HL-60 (cell line): ENCODE results near the gene KCNH2.

Experiments used
- DNase-seq, 2 experiments: peaks; one replicate each; pipeline ENCODE4 v3.0.0-alpha.2; 2010 to 2020; ENCODE audit warnings: low read depth in 1 of 2, low spot score in 1 of 2
- H3K27ac ChIP-seq: fragments of 250-450 bp; sonication (Bioruptor Pico); replicated peaks from 2 replicates; pipeline ENCODE4 v1.5.1; 2020; ENCODE audit warnings: mild to moderate bottlenecking, moderate library complexity
- H3K27me3 ChIP-seq: fragments of 250-450 bp; sonication (Bioruptor Pico); 2 replicates; pipeline ENCODE4 v1.5.1; 2021; ENCODE audit warnings: mild to moderate bottlenecking, moderate library complexity; ENCODE audit not compliant: insufficient read depth, poor library complexity, severe bottlenecking
- H3K4me3 ChIP-seq: replicated peaks from 2 replicates; pipeline ENCODE4 v1.5.1; 2011; ENCODE audit warnings: mild to moderate bottlenecking, control low read depth, low read length; ENCODE audit not compliant: insufficient read depth
- GABPA ChIP-seq: IDR thresholded peaks from 2 replicates; pipeline ENCODE4 v1.6.1; 2012; ENCODE audit warnings: low read depth
- POLR2AphosphoS5 ChIP-seq: IDR thresholded peaks from 2 replicates; pipeline ENCODE4 v1.6.1; 2012; ENCODE audit warnings: low read depth
- SPI1 ChIP-seq: IDR thresholded peaks from 2 replicates; pipeline ENCODE4 v1.6.1; 2012; ENCODE audit warnings: low read depth, mild to moderate bottlenecking, borderline replicate concordance
- TF ChIP-seq, protein P1 (sequence below): IDR thresholded peaks from 2 replicates; pipeline ENCODE4 v1.6.1; 2012; ENCODE audit warnings: low read depth; ENCODE audit not compliant: insufficient replicate concordance
- TF ChIP-seq, protein P2 (sequence below): IDR thresholded peaks from one replicate; pipeline ENCODE4 v1.5.1; 2011; ENCODE audit warnings: low read length, control low read depth, inconsistent platforms; ENCODE audit not compliant: insufficient read depth

KCNH2 gene

DNA sequence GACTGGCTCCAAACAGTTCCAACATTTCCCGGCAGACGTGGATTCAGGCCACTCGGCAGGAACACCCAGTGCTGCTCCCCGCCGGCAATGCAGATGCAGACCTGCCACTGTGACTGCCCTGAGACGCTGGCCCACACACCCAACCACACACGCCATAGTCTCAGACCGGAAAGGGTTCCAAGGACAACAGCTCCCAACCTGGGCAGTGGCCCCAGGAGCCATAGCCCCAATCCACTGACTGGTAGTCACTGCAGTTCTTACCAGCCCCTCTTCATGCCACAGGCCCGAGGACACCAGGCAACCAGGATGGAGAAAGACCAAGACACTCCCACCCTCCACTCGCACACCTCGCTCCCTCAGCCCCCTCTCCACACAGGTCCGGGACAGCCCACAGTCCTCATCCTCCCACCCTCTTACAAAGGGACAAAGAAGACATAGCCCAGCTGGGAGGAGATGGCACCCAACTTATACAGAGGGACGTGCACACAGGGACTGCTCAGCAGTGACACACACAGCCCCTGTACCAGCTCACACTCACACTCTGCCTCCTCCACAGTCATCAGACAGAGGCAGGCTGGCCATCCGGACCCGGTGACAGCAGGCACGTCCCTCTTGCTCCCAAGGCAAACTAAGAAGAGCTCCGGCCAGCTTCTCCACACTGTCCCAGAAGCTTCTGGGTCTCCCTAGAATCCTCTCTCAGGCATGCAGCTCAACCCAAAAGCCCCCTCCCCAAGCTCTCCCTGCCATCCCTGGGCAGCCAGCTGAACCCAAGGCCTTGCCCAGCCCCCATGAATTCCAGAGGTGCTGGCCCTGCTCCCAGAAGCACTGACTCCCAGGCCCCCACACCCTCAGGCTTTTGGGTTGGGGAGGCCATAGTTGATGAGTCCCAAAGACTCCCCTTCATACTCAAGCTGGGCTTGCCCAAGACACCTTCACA is 24.8 kb downstream of the KCNH2 start:
- Histone ChIP-seq H3K4me3 (no peak overlapping the region), H3K27ac (no peak overlapping the region), H3K27me3 (peaks cover 5% of the 10 kb centered on the region)
- TF ChIP-seq, protein P1, sequence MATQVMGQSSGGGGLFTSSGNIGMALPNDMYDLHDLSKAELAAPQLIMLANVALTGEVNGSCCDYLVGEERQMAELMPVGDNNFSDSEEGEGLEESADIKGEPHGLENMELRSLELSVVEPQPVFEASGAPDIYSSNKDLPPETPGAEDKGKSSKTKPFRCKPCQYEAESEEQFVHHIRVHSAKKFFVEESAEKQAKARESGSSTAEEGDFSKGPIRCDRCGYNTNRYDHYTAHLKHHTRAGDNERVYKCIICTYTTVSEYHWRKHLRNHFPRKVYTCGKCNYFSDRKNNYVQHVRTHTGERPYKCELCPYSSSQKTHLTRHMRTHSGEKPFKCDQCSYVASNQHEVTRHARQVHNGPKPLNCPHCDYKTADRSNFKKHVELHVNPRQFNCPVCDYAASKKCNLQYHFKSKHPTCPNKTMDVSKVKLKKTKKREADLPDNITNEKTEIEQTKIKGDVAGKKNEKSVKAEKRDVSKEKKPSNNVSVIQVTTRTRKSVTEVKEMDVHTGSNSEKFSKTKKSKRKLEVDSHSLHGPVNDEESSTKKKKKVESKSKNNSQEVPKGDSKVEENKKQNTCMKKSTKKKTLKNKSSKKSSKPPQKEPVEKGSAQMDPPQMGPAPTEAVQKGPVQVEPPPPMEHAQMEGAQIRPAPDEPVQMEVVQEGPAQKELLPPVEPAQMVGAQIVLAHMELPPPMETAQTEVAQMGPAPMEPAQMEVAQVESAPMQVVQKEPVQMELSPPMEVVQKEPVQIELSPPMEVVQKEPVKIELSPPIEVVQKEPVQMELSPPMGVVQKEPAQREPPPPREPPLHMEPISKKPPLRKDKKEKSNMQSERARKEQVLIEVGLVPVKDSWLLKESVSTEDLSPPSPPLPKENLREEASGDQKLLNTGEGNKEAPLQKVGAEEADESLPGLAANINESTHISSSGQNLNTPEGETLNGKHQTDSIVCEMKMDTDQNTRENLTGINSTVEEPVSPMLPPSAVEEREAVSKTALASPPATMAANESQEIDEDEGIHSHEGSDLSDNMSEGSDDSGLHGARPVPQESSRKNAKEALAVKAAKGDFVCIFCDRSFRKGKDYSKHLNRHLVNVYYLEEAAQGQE, result no peak
- TF ChIP-seq, protein P2, sequence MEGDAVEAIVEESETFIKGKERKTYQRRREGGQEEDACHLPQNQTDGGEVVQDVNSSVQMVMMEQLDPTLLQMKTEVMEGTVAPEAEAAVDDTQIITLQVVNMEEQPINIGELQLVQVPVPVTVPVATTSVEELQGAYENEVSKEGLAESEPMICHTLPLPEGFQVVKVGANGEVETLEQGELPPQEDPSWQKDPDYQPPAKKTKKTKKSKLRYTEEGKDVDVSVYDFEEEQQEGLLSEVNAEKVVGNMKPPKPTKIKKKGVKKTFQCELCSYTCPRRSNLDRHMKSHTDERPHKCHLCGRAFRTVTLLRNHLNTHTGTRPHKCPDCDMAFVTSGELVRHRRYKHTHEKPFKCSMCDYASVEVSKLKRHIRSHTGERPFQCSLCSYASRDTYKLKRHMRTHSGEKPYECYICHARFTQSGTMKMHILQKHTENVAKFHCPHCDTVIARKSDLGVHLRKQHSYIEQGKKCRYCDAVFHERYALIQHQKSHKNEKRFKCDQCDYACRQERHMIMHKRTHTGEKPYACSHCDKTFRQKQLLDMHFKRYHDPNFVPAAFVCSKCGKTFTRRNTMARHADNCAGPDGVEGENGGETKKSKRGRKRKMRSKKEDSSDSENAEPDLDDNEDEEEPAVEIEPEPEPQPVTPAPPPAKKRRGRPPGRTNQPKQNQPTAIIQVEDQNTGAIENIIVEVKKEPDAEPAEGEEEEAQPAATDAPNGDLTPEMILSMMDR, result no peak
- TF ChIP-seq SPI1, result no peak
- no peak for TF ChIP-seq GABPA
- TF ChIP-seq POLR2AphosphoS5, result no peak
- DNase-seq, result no peak

DNA sequence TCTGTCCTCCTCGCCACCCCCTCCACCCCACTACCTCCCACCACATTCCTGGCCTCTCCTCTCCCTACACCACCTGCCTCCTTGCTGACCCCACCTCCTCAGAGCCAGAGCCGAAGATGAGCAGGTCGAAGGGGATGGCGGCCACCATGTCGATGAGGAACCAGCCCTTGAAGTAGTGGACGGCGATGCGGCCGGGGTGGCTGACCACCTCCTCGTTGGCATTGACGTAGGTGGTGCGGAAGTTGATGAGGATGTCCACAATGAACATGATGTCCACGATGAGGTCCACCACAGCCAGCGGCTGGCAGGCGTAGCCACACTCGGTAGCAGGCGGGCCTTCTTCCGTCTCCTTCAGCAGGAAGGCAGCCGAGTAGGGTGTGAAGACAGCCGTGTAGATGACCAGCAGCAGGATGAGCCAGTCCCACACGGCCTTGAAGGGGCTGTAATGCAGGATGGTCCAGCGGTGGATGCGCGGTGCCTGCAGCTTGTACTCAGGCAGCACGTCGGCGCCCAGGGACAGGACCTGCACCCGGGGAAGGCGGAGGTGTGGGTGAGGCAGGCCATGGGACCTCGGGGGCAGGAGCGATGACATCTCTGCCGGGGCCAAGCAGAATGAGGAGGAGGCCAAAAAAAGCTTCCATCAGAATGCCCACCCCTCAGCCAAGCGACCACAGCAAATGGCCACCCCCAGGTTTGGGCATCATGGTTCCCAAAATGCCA is 25.6 kb downstream of the KCNH2 start:
- no peak for DNase-seq
- Histone ChIP-seq H3K27me3 (peaks cover 2% of the 10 kb centered on the region), H3K4me3 (no peak overlapping the region), H3K27ac (no peak overlapping the region)
- TF ChIP-seq, protein P2, result no peak
- TF ChIP-seq POLR2AphosphoS5 (no peak), GABPA (no peak), SPI1 (no peak)
- TF ChIP-seq, protein P1, result no peak

DNA sequence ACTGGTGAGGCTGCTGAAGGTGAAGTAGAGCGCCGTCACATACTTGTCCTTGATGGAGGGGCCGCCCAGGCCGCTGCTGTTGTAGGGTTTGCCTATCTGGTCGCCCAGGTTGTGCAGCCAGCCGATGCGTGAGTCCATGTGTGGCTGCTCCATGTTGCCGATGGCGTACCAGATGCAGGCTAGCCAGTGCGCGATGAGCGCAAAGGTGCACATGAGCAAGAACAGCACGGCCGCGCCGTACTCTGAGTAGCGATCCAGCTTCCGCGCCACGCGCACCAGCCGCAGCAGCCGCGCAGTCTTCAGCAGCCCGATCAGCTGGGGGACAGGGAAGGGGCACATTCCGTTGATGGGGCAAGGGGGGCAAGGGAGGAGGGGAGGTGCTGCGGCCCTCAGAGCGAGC is 26.6 kb downstream of the KCNH2 start:
- no peak overlapping the region for H3K4me3 ChIP-seq
- H3K27me3 ChIP-seq, result no peaks in the 10 kb centered on the region
- H3K27ac ChIP-seq, result no peak overlapping the region
- DNase-seq, result no peak
- TF ChIP-seq, protein P2, result no peak
- TF ChIP-seq GABPA (no peak), POLR2AphosphoS5 (no peak), SPI1 (no peak)
- TF ChIP-seq, protein P1, result no peak
